ENCODE results near the gene CHST11. TPM values are rescaled to one million over a fixed set of nuclear protein-coding genes. Genes with fewer than 3 reads are reported as not detected.

The CHST11 gene
- total and polyA plus RNA-seq, 8 donors = 11.1 to 56.9 (median 14.8) TPM

DNA sequence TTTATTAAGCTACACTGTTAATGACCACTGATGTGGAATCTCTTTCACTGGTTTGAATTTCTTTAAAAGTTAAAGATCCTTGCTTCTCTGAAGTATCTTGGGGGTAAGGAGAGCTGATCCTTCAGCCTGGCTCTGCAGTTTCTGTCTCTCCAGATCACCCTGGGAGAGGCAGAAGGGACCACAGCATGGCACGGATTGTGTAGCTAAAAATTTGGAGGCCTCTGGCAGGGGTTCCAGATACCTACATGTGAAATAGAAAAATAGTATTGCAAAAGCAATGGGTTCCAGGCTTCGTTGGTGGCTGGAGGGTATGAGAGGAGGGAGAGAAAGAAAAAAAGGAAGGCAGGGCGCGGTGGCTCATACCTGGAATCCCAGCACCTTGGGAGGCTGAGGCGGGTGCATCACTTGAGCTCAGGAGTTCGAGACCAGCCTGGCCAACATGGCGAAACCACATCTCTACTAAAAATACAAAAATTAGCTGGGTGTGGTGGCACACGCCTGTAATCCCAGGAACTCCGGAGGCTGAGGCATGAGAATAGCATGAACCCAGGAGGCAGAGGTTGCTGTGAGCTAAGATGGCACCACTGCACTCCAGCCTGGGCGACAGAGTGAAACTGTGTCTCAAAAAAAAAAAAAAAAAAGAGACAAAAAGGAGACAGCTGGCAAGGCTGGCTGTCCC, 3.4 kb downstream of the CHST11 start:
- no peaks in the 10 kb centered on the region for H3K9me3 ChIP-seq
- H3K36me3 ChIP-seq = no peaks in the 10 kb centered on the region
- H3K4me1 ChIP-seq = peaks cover 10 to 73% of the 10 kb centered on the region in 2 donors
- TF ChIP-seq, protein P1, sequence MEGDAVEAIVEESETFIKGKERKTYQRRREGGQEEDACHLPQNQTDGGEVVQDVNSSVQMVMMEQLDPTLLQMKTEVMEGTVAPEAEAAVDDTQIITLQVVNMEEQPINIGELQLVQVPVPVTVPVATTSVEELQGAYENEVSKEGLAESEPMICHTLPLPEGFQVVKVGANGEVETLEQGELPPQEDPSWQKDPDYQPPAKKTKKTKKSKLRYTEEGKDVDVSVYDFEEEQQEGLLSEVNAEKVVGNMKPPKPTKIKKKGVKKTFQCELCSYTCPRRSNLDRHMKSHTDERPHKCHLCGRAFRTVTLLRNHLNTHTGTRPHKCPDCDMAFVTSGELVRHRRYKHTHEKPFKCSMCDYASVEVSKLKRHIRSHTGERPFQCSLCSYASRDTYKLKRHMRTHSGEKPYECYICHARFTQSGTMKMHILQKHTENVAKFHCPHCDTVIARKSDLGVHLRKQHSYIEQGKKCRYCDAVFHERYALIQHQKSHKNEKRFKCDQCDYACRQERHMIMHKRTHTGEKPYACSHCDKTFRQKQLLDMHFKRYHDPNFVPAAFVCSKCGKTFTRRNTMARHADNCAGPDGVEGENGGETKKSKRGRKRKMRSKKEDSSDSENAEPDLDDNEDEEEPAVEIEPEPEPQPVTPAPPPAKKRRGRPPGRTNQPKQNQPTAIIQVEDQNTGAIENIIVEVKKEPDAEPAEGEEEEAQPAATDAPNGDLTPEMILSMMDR (IDR thresholded peaks at IDR 0.05) = no peak
- peak overlapping the region in 1 of 2 donors; percentile 100 for H3K4me3 ChIP-seq
- DNase-seq (no peak), ATAC-seq (no peak)
- no peaks in the 10 kb centered on the region for H3K27me3 ChIP-seq
- H3K27ac ChIP-seq = peak overlapping the region; percentile 83 to 90
- intact Hi-C loops (cut with DNase I) = no loop called here

DNA sequence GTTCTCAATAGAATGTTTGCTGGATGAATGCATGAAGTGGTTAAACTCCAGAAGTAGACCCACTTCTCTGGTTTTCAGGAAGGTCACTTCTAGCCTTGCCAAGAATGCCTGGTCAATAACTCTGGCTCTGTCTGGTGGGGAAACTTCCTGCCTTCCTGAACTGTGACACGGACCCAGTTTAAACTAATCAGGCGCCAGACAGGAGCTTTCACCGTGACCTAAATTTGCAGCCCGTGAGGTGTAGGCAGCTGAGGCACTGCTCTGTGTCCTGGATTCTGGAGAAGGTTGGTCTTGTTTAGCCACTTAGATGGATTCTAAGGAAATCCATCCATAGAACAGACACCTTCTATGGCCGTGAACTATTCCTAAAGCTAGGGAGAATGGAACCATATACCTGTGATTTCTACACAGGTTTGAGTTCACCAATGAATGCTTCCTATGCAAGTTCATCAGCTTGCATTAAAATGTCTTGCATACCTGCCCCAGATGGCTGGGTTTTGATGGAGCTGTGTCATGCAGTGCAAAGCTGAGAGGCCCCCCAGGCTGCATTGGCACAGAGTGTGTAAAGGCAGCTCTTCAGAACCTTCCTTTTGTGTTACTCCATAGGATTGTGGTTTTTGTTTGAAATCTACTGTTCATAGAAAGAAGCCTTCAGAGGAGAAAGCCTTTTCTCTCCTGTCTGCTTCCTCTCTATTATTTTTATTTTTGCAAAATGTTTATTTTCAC, 4.4 kb downstream of the CHST11 start:
- H3K4me1 ChIP-seq = peaks cover 10 to 76% of the 10 kb centered on the region in 2 donors

DNA sequence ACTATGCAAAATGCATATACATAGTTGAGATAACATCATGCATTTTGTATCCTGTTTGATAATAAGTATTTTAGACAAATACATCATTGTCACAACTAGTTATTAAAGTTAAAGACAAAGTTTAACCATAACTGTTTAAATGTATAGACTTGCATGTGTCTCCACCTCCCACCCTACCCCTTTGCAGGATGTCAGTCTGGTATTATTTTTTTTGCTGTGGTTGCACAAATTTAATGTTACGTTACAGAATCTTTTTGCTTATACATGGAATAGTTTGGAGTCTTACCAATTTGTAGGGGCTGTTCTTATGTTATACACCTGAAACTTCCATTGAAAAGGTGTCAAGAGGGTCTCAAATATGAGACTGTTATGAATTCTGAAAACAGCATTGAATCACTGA, 5.6 kb downstream of the CHST11 start:
- DNase-seq = no peak
- Histone ChIP-seq H3K4me3 (no peak overlapping the region), H3K27me3 (no peaks in the 10 kb centered on the region), H3K4me1 (peaks cover 10 to 86% of the 10 kb centered on the region in 2 donors), H3K9me3 (no peaks in the 10 kb centered on the region), H3K36me3 (no peaks in the 10 kb centered on the region), H3K27ac (peak overlapping the region; percentile 57 to 82)
- TF ChIP-seq, protein P1 (IDR thresholded peaks at IDR 0.05) = no peak
- ATAC-seq = no peak
- intact Hi-C loops (cut with DNase I) = no loop called here

More for the DNA sequence above, 4.4 kb downstream of the CHST11 start:
- intact Hi-C loops (cut with DNase I) = no loop called here
- H3K36me3 ChIP-seq = no peaks in the 10 kb centered on the region
- H3K4me3 ChIP-seq = no peak overlapping the region
- TF ChIP-seq, protein P1 (IDR thresholded peaks at IDR 0.05) = no peak
- H3K27ac ChIP-seq = peak overlapping the region in 1 of 2 donors; percentile 83
- ATAC-seq (no peak), DNase-seq (no peak)
- no peaks in the 10 kb centered on the region for H3K27me3 ChIP-seq
- no peaks in the 10 kb centered on the region for H3K9me3 ChIP-seq

DNA sequence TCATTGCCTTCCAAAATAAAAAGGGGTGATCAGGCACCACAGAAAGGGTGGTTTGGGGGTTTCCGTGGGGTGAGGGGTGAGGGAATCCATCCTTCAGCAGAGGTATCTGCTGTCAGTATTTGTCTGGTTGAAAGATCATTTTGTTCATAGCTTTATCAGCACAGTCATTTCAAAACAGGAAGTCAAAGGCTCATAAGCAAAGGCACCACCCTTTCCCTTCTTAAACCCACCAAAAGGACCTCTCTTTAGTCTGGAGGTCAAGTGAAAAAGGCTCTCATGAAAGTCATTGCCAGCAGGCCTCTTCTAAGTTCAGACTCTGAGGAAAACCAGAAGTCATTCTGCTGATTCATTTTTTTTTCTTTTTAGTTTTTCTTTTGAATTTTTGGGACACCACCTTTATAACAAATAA, 6.2 kb downstream of the CHST11 start:
- Histone ChIP-seq H3K9me3 (no peaks in the 10 kb centered on the region), H3K27ac (peak overlapping the region; percentile 57 to 82), H3K27me3 (no peaks in the 10 kb centered on the region), H3K4me1 (peaks cover 10 to 92% of the 10 kb centered on the region in 2 donors), H3K4me3 (peak overlapping the region in 1 of 2 donors; percentile 5), H3K36me3 (no peaks in the 10 kb centered on the region)
- no peak for ATAC-seq
- intact Hi-C loops (cut with DNase I) = no loop called here
- TF ChIP-seq, protein P1 (IDR thresholded peaks at IDR 0.05) = no peak
- no peak for DNase-seq

DNA sequence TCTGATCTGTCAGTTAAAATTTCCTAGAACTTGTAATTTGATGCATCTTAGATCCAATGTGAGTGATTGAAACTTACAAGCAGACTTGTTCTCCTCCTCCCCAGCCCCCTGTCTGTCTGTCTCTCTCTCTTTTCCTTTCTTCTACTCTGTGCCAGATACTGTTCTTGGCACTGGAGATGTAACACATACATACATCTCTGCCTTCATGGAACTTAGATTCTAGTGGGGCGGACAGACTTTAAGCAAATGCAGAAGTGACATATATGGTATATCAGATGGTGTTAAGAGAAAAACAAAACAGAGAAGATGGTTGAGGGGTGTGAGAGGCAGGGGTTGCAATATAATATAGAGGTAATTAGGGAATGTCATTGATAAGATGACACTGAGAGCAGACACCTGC, 6.6 kb downstream of the CHST11 start:
- peak overlapping the region; percentile 57 to 82 for H3K27ac ChIP-seq
- H3K27me3 ChIP-seq = no peaks in the 10 kb centered on the region
- intact Hi-C loops (cut with DNase I) = no loop called here
- H3K4me3 ChIP-seq = peak overlapping the region in 1 of 2 donors; percentile 5
- TF ChIP-seq, protein P1 (IDR thresholded peaks at IDR 0.05) = no peak
- DNase-seq (no peak), ATAC-seq (no peak)
- H3K9me3 ChIP-seq = no peaks in the 10 kb centered on the region
- H3K4me1 ChIP-seq = peaks cover 10 to 96% of the 10 kb centered on the region in 2 donors
- no peaks in the 10 kb centered on the region for H3K36me3 ChIP-seq

Data from left lung (tissue), 10 donors.